Measurements from ENCODE around the gene NDUFA11. TPM values are rescaled to one million over a fixed set of nuclear protein-coding genes. Genes with fewer than 3 reads are reported as not detected.

NDUFA11 gene
- total RNA-seq, 2 experiments from 2014 or later = 207 to 233 TPM

GRCh38 chr19:5940260-5941208 lies 36.9 kb upstream of the NDUFA11 start:
- Mint-ChIP-seq H3K4me1 (peaks cover 2% of the 10 kb centered on the region), H3K9me3 (no peaks in the 10 kb centered on the region), H3K4me3 (no peak overlapping the region), H3K27me3 (no peaks in the 10 kb centered on the region), H3K36me3 (ENCODE audit: low read depth) (peaks cover 22% of the 10 kb centered on the region), H3K27ac (no peak overlapping the region)
- DNase-seq = no peak
- ChIA-PET POLR2A (no interaction called here), CTCF (no interaction called here)

- ChIA-PET POLR2A (no interaction called here), CTCF (interaction anchor here (1.2 to 1.4 kb wide), 2 partner anchors 10 to 30 kb away, joined by 3 to 6 read pairs; no protein-coding TSS in a partner anchor)
- Mint-ChIP-seq H3K36me3 (ENCODE audit: low read depth) (peaks cover 26% of the 10 kb centered on the region), H3K4me1 (no peaks in the 10 kb centered on the region), H3K4me3 (no peak overlapping the region), H3K27me3 (no peaks in the 10 kb centered on the region), H3K27ac (no peak overlapping the region), H3K9me3 (no peaks in the 10 kb centered on the region)
- no peak for DNase-seq
Measured at GRCh38 chr19:5937550-5937949, 34.0 kb upstream of the NDUFA11 start.

DNA sequence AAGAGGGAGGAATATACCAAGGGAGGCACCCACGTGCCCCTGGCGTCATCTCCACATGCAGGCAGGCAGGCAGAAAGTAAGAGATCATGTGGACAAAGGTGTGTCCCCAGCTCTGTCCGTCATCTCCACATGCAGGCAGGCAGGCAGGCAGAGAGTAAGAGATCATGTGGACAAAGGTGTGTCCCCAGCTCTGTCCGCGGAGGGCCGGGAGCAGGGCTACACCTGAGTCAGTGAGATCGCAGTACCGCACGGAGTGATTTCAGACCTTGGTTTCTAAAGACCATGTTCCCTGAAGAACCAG lies 32.7 kb upstream of the NDUFA11 start:
- Mint-ChIP-seq H3K27ac (no peak overlapping the region), H3K4me1 (no peaks in the 10 kb centered on the region), H3K27me3 (no peaks in the 10 kb centered on the region), H3K9me3 (no peaks in the 10 kb centered on the region), H3K36me3 (ENCODE audit: low read depth) (peaks cover 28% of the 10 kb centered on the region), H3K4me3 (no peak overlapping the region)
- ChIA-PET CTCF (interaction anchor here (0.8 to 1.2 kb wide), 3 partner anchors 13 to 132 kb away, joined by 3 to 4 read pairs (median 3); no protein-coding TSS in a partner anchor), POLR2A (no interaction called here)
- no peak for DNase-seq

DNA sequence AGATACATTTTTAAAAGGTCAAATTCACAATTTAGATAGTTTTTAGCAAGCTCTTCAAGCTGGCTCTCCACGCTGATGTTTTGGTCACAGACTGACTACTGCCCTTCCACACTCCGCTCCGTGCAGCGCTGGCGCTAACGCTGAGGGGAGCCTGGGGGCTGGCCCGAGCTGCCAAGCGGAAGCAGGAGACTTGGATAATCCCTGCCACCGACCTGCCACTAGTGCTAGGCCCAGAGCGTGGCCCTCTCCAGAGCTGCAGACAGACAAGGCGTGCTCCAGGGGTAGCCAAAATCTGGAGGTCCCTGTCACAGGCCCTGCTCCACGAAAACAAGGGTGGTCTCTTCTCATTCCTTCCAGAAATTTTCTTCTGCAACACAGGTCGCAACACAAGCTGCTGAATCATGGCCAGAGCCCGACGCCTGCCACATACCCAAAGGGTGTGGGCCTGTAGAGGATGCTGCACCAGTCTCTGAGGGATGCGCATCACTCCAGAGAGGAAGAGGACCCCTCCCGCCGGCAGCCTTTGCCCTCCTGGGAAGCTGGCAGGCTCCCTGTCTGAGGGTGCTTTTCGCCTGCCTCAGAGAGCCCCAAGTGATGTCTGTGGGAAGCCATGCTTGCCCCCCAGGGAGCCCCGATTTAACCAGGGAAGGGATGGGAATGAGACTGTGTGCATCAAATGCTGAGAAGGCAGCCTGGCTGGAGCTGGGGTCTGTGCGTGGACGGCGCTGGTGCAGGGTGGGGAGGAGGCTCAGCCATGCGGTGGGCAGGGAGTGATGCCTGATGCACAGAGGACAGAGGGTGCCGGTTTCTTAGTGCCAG lies 32.1 kb upstream of the NDUFA11 start:
- H3K27me3 Mint-ChIP-seq = no peaks in the 10 kb centered on the region
- no peaks in the 10 kb centered on the region for H3K4me1 Mint-ChIP-seq
- H3K9me3 Mint-ChIP-seq = no peaks in the 10 kb centered on the region
- no peak overlapping the region for H3K27ac Mint-ChIP-seq
- ChIA-PET POLR2A (no interaction called here), CTCF (interaction anchor here (1.0 to 1.2 kb wide), 3 partner anchors 13 to 124 kb away, joined by 3 to 4 read pairs (median 3); no protein-coding TSS in a partner anchor)
- no peak for DNase-seq
- H3K36me3 Mint-ChIP-seq (ENCODE audit: low read depth) = peaks cover 31% of the 10 kb centered on the region
- H3K4me3 Mint-ChIP-seq = no peak overlapping the region

DNA sequence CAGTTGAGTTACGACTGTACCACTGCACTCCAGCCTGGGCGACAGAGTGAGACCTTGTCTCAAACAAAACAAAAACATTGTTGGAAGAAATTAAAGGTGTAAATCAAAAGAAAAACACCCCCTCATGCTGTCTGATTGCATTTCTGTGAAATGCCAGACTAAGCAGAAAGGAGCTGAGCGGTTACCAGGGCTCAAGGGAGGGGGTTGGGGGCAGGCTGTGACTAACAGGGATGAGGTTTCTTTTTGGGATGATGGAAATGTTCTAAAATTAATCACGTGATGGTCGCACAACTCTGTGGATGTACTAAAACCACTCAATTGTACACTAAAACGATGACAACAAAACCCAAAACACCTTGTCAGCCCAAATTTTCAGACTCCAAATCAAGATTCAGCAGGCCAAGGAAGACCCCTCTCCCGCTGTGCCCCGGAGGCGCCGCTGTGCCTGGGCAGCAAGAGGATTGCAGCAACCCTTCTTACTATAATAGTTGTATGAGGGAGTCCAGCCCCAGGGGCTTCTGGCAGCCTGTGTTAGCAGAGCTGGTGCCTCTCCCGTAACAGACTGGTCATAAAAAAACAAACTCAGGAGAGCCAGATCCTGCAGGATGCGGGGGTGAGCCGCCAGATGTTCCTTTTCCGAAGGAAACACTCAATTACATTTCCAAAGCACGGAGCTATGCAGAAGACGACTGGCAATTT lies 31.3 kb upstream of the NDUFA11 start:
- POLR2A ChIA-PET = no interaction called here

GRCh38 chr19:5934069-5934401 lies 30.4 kb upstream of the NDUFA11 start:
- H3K36me3 Mint-ChIP-seq (ENCODE audit: low read depth) = peaks cover 33% of the 10 kb centered on the region
- H3K4me3 Mint-ChIP-seq = no peak overlapping the region
- H3K27me3 Mint-ChIP-seq = no peaks in the 10 kb centered on the region
- no peak for DNase-seq
- CTCF ChIA-PET = interaction anchor here (0.5 to 1.4 kb wide), 3 partner anchors 8 to 22 kb away, joined by 3 to 6 read pairs (median 4); no protein-coding TSS in a partner anchor
- POLR2A ChIA-PET = no interaction called here
- no peaks in the 10 kb centered on the region for H3K9me3 Mint-ChIP-seq
- H3K27ac Mint-ChIP-seq = no peak overlapping the region
- H3K4me1 Mint-ChIP-seq = no peaks in the 10 kb centered on the region

More for the DNA sequence above, 31.3 kb upstream of the NDUFA11 start:
- Mint-ChIP-seq H3K9me3 (no peaks in the 10 kb centered on the region), H3K27me3 (no peaks in the 10 kb centered on the region), H3K36me3 (ENCODE audit: low read depth) (peaks cover 34% of the 10 kb centered on the region), H3K4me1 (no peaks in the 10 kb centered on the region), H3K27ac (no peak overlapping the region), H3K4me3 (no peak overlapping the region)
- no peak for DNase-seq
- CTCF ChIA-PET = interaction anchor here (0.9 to 1.2 kb wide), 3 partner anchors 14 to 53 kb away, joined by 3 to 4 read pairs (median 3); no protein-coding TSS in a partner anchor

DNA sequence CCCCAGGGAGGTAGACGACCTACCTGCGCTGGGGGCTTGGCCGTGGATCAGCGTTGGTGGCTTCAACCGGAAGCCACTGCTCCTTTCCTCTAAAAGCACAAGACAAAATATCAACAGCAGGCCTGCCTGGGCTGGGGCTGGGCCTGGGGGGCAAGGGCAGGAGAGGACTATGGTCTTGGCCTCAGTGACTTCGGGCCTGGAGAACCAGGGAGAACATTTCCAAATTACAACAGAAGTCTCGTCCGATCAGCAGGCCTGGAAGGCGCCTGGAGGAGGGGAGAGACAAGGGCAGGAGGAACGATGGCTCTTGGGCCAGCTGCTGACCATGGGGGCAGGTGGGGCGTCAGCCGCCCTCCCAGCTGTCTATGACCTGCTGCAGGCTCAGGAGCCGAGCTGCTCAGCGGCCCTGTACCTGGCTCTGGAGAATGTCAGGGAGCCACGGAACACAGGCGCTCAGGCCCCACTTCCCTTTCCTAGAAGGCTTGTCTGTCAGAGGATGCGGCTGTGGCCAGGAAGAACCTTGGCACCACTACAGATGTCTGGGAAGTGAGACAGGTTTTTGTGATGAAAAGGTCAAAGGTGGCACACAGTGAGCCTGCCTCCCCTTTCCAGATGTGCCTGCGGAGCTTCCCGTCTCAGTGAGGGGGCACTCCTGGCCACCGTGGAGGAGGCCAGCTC lies 29.9 kb upstream of the NDUFA11 start:
- ChIA-PET POLR2A (no interaction called here), CTCF (interaction anchor here (0.5 to 1.4 kb wide), 3 partner anchors 9 to 22 kb away, joined by 3 to 6 read pairs (median 4); no protein-coding TSS in a partner anchor)
- Mint-ChIP-seq H3K27me3 (no peaks in the 10 kb centered on the region), H3K4me1 (no peaks in the 10 kb centered on the region), H3K27ac (peak overlapping the region; percentile 60), H3K36me3 (ENCODE audit: low read depth) (peaks cover 36% of the 10 kb centered on the region), H3K9me3 (no peaks in the 10 kb centered on the region), H3K4me3 (no peak overlapping the region)
- DNase-seq = no peak

DNA sequence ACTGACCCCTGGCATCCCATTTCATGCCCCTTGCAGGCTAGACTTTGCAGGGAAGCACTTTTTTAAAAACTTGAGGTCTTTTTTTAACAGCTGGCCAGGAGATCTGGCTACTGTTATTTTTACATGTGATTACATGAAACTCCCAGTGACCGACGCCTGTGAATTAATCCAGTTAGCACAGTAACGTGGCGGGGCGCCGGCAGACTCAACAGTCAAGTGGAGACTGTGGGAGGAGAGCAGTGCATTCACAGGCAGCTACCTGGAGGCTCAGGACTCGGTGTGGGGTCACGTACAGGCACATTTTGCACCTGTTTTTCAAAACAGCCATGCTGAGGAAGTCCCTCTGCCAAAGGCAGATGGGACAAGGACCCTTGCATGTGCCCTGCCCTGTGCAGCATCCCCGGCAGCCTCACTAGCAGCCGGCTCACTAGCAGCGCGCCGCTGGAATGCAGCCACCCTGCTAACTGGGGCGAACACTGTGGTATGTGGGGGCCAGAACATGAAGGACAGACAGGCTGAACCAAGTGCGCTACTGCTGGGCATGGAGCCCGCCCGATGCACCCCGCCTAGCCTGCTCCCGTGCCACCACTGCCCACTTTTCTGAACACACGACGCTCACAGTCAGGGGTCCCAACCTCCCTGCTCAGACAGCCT lies 29.1 kb upstream of the NDUFA11 start:
- H3K4me3 Mint-ChIP-seq = no peak overlapping the region
- CTCF ChIA-PET = interaction anchor here (1.4 kb wide), 1 partner anchor 9 kb away, joined by 6 read pairs; no protein-coding TSS in a partner anchor

GRCh38 chr19:5932146-5932545 lies 28.6 kb upstream of the NDUFA11 start:
- H3K9me3 Mint-ChIP-seq = no peaks in the 10 kb centered on the region
- no peaks in the 10 kb centered on the region for H3K27me3 Mint-ChIP-seq
- H3K4me3 Mint-ChIP-seq = no peak overlapping the region
- peaks cover 35% of the 10 kb centered on the region for H3K36me3 Mint-ChIP-seq (ENCODE audit: low read depth)
- no peak for DNase-seq
- ChIA-PET POLR2A (no interaction called here), CTCF (no interaction called here)
- no peaks in the 10 kb centered on the region for H3K4me1 Mint-ChIP-seq
- no peak overlapping the region for H3K27ac Mint-ChIP-seq

More for the DNA sequence above, 29.1 kb upstream of the NDUFA11 start:
- Mint-ChIP-seq H3K27me3 (no peaks in the 10 kb centered on the region), H3K36me3 (ENCODE audit: low read depth) (peaks cover 40% of the 10 kb centered on the region), H3K4me1 (no peaks in the 10 kb centered on the region), H3K27ac (peak overlapping the region; percentile 60), H3K9me3 (no peaks in the 10 kb centered on the region)
- DNase-seq = no peak
- POLR2A ChIA-PET = no interaction called here

DNA sequence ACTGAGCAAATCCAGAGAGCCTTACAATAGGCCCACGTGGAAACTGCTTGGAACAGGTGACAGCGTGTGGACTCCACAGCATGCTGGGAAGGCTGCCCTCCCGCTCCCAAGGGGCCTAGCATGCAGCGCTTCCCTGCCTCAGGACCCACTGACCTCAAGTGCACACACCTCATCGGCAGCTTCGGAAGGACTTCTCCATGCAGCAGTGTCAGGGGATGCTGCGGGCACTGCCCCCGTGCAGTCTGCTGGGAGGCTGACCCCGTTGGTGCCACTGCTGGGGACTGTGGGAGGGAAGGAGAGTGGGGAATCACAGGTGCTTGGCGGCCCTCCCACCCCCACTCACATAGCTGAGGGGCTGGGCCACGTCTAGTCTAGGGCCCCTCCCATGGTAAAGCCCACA lies 27.7 kb upstream of the NDUFA11 start:
- H3K27me3 Mint-ChIP-seq = no peaks in the 10 kb centered on the region
- H3K36me3 Mint-ChIP-seq (ENCODE audit: low read depth) = peaks cover 37% of the 10 kb centered on the region
- ChIA-PET CTCF (no interaction called here), POLR2A (interaction anchor here (0.7 kb wide), 1 partner anchor 96 kb away, joined by 3 read pairs; no protein-coding TSS in a partner anchor)
- no peak overlapping the region for H3K4me3 Mint-ChIP-seq
- H3K27ac Mint-ChIP-seq = no peak overlapping the region
- H3K4me1 Mint-ChIP-seq = no peaks in the 10 kb centered on the region
- no peaks in the 10 kb centered on the region for H3K9me3 Mint-ChIP-seq
- DNase-seq = no peak

DNA sequence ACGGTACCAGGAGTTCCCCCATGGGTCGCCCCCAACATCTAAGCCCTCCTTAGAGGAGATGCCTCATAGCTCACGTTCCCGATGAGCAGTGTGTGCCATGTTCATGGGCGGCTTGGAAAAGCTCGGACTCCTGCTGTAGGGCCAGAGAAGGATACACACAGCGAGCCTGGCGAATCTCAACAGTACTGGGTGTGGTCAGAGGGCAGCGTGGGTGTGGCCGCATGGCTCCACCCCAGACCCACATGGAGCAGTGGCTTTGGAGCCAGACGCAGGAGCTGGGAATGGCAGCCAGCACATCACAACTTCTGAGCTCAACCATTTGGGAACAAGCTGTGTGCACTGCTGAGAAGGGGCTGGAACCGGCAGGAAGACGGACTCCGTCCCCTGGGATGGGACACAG lies 26.0 kb upstream of the NDUFA11 start:
- no peaks in the 10 kb centered on the region for H3K9me3 Mint-ChIP-seq
- CTCF ChIA-PET = no interaction called here

GRCh38 chr19:5929179-5929578 lies 25.6 kb upstream of the NDUFA11 start:
- Mint-ChIP-seq H3K4me1 (no peaks in the 10 kb centered on the region), H3K36me3 (ENCODE audit: low read depth) (peaks cover 39% of the 10 kb centered on the region), H3K27ac (no peak overlapping the region), H3K4me3 (no peak overlapping the region), H3K9me3 (no peaks in the 10 kb centered on the region), H3K27me3 (no peaks in the 10 kb centered on the region)
- POLR2A ChIA-PET = no interaction called here
- CTCF ChIA-PET = no interaction called here
- DNase-seq = no peak

More for the DNA sequence above, 26.0 kb upstream of the NDUFA11 start:
- H3K27me3 Mint-ChIP-seq = no peaks in the 10 kb centered on the region
- POLR2A ChIA-PET = no interaction called here
- no peak overlapping the region for H3K27ac Mint-ChIP-seq
- no peak overlapping the region for H3K4me3 Mint-ChIP-seq
- H3K4me1 Mint-ChIP-seq = no peaks in the 10 kb centered on the region
- peaks cover 38% of the 10 kb centered on the region for H3K36me3 Mint-ChIP-seq (ENCODE audit: low read depth)
- no peak for DNase-seq
